PC-3 (cell line): ENCODE results near the gene FFAR1. TPM values are rescaled to one million over a fixed set of nuclear protein-coding genes. Genes with fewer than 3 reads are reported as not detected.

ENCODE experiments used
- ATAC-seq: fragments of 200-7000 bp; cut with Tn5 transposase; 2 replicates; pipeline ENCODE4 v1.9.1; 2020; ENCODE audit warnings: mild to moderate bottlenecking, moderate library complexity
- BruUV-seq: library from RNA; stranded (reverse); fragments of 400-500 nt; replicated peaks from 2 replicates; lab custom pipeline; 2021; lab: Mats Ljungman, UMichigan
- CTCF ChIA-PET: fragments of 300-600 bp; sonication (Branson Sonifier 250); formaldehyde crosslinking; loops from one replicate; lab custom pipeline; 2022; ENCODE audit warnings: antibody characterized with exemption; lab: Charles Lee
- POLR2A ChIA-PET: fragments of 300-600 bp; sonication (Branson Sonifier 250); formaldehyde crosslinking; loops from one replicate; lab custom pipeline; 2022; ENCODE audit warnings: antibody characterized with exemption; ENCODE audit not compliant: unreplicated experiment; lab: Charles Lee
- DNase-seq: peaks from one replicate; pipeline ENCODE4 v3.0.0-alpha.2; 2015
- H2AFZ ChIP-seq: fragments of 300-600 bp; sonication (generic); 2 replicates; pipeline ENCODE4 v1.6.0; 2016; ENCODE audit warnings: antibody characterized with exemption, low read length
- H3F3A ChIP-seq: fragments of 300-600 bp; sonication (generic); one replicate; pipeline ENCODE4 v1.6.0; 2017; ENCODE audit warnings: antibody characterized with exemption, low read length, control low read depth, mild to moderate bottlenecking; ENCODE audit not compliant: unreplicated experiment
- H3K27ac ChIP-seq: fragments of 300-600 bp; sonication (generic); 2 replicates; pipeline ENCODE4 v1.5.1; 2016; ENCODE audit warnings: mild to moderate bottlenecking, low read length
- H3K27me3 ChIP-seq: fragments of 300-600 bp; sonication (generic); 2 replicates; pipeline ENCODE4 v1.6.1; 2016; ENCODE audit warnings: low read length, mixed read lengths
- H3K36me3 ChIP-seq: fragments of 300-600 bp; sonication (generic); 2 replicates; pipeline ENCODE4 v1.6.1; 2016; ENCODE audit warnings: low read depth, mixed run types, low read length, mixed read lengths
- H3K4me1 ChIP-seq: fragments of 300-600 bp; sonication (generic); 2 replicates; pipeline ENCODE4 v1.5.1; 2016; ENCODE audit warnings: low read length; ENCODE audit not compliant: insufficient read depth
- H3K4me2 ChIP-seq: fragments of 300-600 bp; sonication (generic); 2 replicates; pipeline ENCODE4 v1.6.0; 2016; ENCODE audit warnings: low read length
- H3K4me3 ChIP-seq: fragments of 300-600 bp; sonication (generic); 2 replicates; pipeline ENCODE4 v1.5.1; 2016; ENCODE audit warnings: mild to moderate bottlenecking, low read length, mixed read lengths
- H3K79me2 ChIP-seq: fragments of 300-600 bp; sonication (generic); 2 replicates; pipeline ENCODE4 v1.6.1; 2017; ENCODE audit warnings: low read length, mixed read lengths
- H3K9ac ChIP-seq: fragments of 300-600 bp; sonication (generic); 2 replicates; pipeline ENCODE4 v1.6.0; 2016; ENCODE audit warnings: mild to moderate bottlenecking, low read length
- H3K9me2 ChIP-seq: fragments of 300-600 bp; sonication (generic); replicated peaks from 2 replicates; pipeline ENCODE4 v1.6.1; 2016; ENCODE audit warnings: mixed run types, low read length, mixed read lengths
- H3K9me3 ChIP-seq: fragments of 300-600 bp; sonication (generic); 2 replicates; pipeline ENCODE4 v1.6.1; 2016; ENCODE audit warnings: low read length, mixed read lengths
- H4K20me1 ChIP-seq: fragments of 300-600 bp; sonication (generic); 2 replicates; pipeline ENCODE4 v1.6.1; 2016; ENCODE audit warnings: low read length, mixed read lengths
- EZH2 ChIP-seq: fragments of 300-600 bp; sonication (generic); IDR thresholded peaks from one replicate; pipeline ENCODE4 v1.6.1; 2017; ENCODE audit warnings: antibody characterized with exemption, mild to moderate bottlenecking, low read length; ENCODE audit not compliant: unreplicated experiment
- EZH2phosphoT487 ChIP-seq: fragments of 300-600 bp; sonication (generic); IDR thresholded peaks from 2 replicates; pipeline ENCODE4 v1.6.1; 2018; ENCODE audit warnings: mild to moderate bottlenecking, antibody characterized with exemption, low read length, borderline replicate concordance
- intact Hi-C: fragments of 100-400 bp; cut with micrococcal nuclease; formaldehyde crosslinking; loops from 2 replicates; pipeline ENCODE4 v1.9.0; 2023
- total RNA-seq: library from RNA; depleted of rRNA; stranded (reverse); fragments of >200 nt; gene quantifications from 2 replicates; pipeline ENCODE4 v1.2.3, GENCODE V29; 2014
- TF ChIP-seq, protein P1 (sequence below): fragments of 300-600 bp; sonication (generic); conservative IDR thresholded peaks from 2 replicates; pipeline ENCODE4 v1.5.1; 2017; ENCODE audit warnings: antibody characterized with exemption, low read depth, mild to moderate bottlenecking, low read length

The FFAR1 gene
- total RNA-seq, 1 experiment from 2014 or later, result not detected

DNA sequence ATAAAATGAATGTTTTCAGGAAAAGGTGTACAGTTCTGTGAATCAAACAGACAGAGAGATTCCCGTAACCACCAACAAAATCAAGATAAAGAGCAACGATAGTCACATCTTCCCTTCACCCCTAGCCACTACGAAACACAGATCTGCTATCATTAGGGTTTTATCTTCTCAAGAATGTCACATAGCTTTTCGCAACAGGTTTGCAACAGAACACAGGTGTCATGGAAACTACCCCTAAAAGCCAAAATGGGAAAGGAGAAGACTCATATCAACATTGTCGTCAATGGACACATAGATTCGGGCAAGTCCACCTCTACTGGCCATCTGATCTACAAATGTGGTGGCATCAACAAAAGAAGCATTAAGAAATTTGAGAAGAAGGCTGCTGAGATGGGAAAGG, 34.2 kb downstream of the FFAR1 start:
- Histone ChIP-seq H3K9ac (no peak overlapping the region), H3K4me1 (no peaks in the 10 kb centered on the region), H3F3A (no peaks in the 10 kb centered on the region), H3K4me3 (no peak overlapping the region), H3K4me2 (no peak overlapping the region), H3K27ac (no peak overlapping the region), H2AFZ (no peak overlapping the region), H3K9me2 (no peaks in the 10 kb centered on the region), H4K20me1 (no peaks in the 10 kb centered on the region), H3K79me2 (no peaks in the 10 kb centered on the region), H3K9me3 (0 out of 2 replicates have a peak, but pooled peaks cover 4% of the 10 kb centered on the region), H3K27me3 (no peaks in the 10 kb centered on the region), H3K36me3 (no peaks in the 10 kb centered on the region)
- CTCF ChIA-PET, result no interaction called here
- BruUV-seq, result no TSS peak
- TF ChIP-seq EZH2 (no peak), EZH2phosphoT487 (no peak)
- TF ChIP-seq, protein P1, sequence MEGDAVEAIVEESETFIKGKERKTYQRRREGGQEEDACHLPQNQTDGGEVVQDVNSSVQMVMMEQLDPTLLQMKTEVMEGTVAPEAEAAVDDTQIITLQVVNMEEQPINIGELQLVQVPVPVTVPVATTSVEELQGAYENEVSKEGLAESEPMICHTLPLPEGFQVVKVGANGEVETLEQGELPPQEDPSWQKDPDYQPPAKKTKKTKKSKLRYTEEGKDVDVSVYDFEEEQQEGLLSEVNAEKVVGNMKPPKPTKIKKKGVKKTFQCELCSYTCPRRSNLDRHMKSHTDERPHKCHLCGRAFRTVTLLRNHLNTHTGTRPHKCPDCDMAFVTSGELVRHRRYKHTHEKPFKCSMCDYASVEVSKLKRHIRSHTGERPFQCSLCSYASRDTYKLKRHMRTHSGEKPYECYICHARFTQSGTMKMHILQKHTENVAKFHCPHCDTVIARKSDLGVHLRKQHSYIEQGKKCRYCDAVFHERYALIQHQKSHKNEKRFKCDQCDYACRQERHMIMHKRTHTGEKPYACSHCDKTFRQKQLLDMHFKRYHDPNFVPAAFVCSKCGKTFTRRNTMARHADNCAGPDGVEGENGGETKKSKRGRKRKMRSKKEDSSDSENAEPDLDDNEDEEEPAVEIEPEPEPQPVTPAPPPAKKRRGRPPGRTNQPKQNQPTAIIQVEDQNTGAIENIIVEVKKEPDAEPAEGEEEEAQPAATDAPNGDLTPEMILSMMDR, result no peak
- intact Hi-C loops, result no loop called here
- DNase-seq (no peak), ATAC-seq (no peak)
- POLR2A ChIA-PET, result no interaction called here

DNA sequence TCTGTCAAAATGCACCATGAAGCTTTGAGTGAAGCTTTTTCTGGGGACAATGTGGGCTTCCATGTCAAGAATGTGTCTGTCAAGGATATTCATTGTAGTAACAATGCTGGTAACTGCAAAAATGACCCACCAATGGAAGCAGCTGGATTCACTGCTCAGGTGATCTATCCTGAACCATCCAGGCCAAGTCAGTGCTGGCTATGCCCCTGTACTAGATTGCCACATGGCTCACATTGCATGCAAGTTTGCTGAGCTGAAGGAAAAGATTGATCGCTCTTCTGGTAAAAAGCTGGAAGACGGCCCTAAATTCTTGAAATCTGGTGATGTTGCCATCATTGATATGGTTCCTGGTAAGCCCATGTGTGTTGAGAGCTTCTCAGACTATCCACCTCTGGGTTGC, 35.8 kb downstream of the FFAR1 start:
- no peaks in the 10 kb centered on the region for H4K20me1 ChIP-seq
- H3K4me3 ChIP-seq, result no peak overlapping the region
- no peaks in the 10 kb centered on the region for H3K9me2 ChIP-seq
- BruUV-seq, result no TSS peak
- no peak overlapping the region for H3K27ac ChIP-seq
- no peaks in the 10 kb centered on the region for H3K36me3 ChIP-seq
- no peaks in the 10 kb centered on the region for H3K79me2 ChIP-seq
- no peak overlapping the region for H3K4me2 ChIP-seq
- TF ChIP-seq, protein P1, result no peak
- TF ChIP-seq EZH2phosphoT487, result no peak
- no peak for TF ChIP-seq EZH2
- POLR2A ChIA-PET, result no interaction called here
- H2AFZ ChIP-seq, result no peak overlapping the region
- no peak overlapping the region for H3K9ac ChIP-seq
- H3K4me1 ChIP-seq, result no peaks in the 10 kb centered on the region
- no peaks in the 10 kb centered on the region for H3K27me3 ChIP-seq
- ATAC-seq (no peak), DNase-seq (no peak)
- intact Hi-C loops, result no loop called here
- H3F3A ChIP-seq, result no peaks in the 10 kb centered on the region
- CTCF ChIA-PET, result no interaction called here
- 0 out of 2 replicates have a peak, but pooled peaks cover 6% of the 10 kb centered on the region for H3K9me3 ChIP-seq

DNA sequence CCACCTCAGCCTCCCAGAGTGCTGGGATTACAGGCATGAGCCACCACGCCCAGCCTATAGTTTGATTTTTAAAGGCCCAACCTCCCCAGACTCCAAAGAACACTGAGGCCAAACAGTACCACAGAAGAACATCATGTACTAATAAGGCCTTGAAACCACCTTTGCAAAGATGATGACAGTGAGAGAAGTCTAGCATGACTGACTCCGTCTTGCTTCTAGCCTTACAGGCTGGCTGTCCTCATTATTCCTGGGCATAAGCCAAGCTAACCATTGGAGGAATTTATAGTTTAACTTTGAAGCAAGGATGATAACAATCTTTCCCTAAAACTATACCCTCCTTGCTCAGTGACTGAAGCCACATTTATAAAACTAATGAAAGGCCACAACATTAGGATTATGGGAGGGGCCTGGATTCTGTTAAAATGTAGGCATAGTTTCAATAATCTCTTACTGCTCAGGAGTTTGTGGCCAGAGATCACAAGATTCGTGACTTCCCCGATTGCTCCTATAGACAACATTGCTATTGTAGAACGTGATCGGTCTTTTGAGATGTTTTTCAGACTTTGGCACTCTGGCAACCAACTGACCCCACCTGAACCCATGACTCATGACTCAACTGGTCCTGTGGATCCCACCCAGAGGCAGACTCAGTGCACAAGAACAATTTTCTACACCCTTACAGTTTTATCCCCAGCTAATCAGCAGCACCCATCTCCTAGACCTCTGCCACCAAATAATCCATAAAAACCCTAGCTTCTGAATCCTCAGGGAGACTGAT, 40.8 kb downstream of the FFAR1 start:
- Histone ChIP-seq H3K9me3 (0 out of 2 replicates have a peak, but pooled peaks cover 6% of the 10 kb centered on the region), H3K4me1 (no peaks in the 10 kb centered on the region), H3K4me2 (no peak overlapping the region), H3F3A (no peaks in the 10 kb centered on the region), H3K4me3 (no peak overlapping the region), H2AFZ (no peak overlapping the region), H4K20me1 (no peaks in the 10 kb centered on the region), H3K36me3 (no peaks in the 10 kb centered on the region), H3K27ac (no peak overlapping the region), H3K9ac (no peak overlapping the region), H3K27me3 (no peaks in the 10 kb centered on the region), H3K79me2 (no peaks in the 10 kb centered on the region), H3K9me2 (no peaks in the 10 kb centered on the region)
- TF ChIP-seq EZH2 (no peak), EZH2phosphoT487 (no peak)
- TF ChIP-seq, protein P1, result no peak
- intact Hi-C loops, result no loop called here
- ChIA-PET POLR2A (no interaction called here), CTCF (no interaction called here)
- DNase-seq, result no peak
- BruUV-seq, result no TSS peak
- ATAC-seq, result no peak
